HG02759 (cell line): Measurements from ENCODE around the gene GRK4.
"Not testable (repeated sequence)": the region's sequence is repeated elsewhere in the genome, so short reads cannot be mapped to it uniquely, and the experiment has no call there.

Experiments
- ATAC-seq: cut with Tn5 transposase; IDR thresholded peaks from one replicate; pipeline ENCODE4 v1.9.1; 2021; ENCODE audit warnings: mild to moderate bottlenecking, moderate library complexity; ENCODE audit not compliant: unreplicated experiment

The GRK4 gene

GRCh38 chr4:2930758-2931511 lies 32.4 kb upstream of the GRK4 start:
- ATAC-seq: no peak

GRCh38 chr4:2931512-2932301 lies 31.7 kb upstream of the GRK4 start:
- peak; percentile 42 for ATAC-seq

GRCh38 chr4:2932321-2932950 lies 30.9 kb upstream of the GRK4 start:
- ATAC-seq: no peak

GRCh38 chr4:2932951-2933565 lies 30.3 kb upstream of the GRK4 start:
- no peak for ATAC-seq

GRCh38 chr4:2933566-2934076 lies 29.8 kb upstream of the GRK4 start:
- ATAC-seq: no peak

- ATAC-seq: no peak
These were observed 29.1 kb upstream of the GRK4 start for GRCh38 chr4:2934077-2934812.

GRCh38 chr4:2934813-2935761 lies 28.3 kb upstream of the GRK4 start:
- peak; percentile 60 for ATAC-seq

- ATAC-seq: no peak
These were observed 27.3 kb upstream of the GRK4 start for GRCh38 chr4:2935762-2936743.

- peak; percentile 35 for ATAC-seq
These were observed 26.6 kb upstream of the GRK4 start for GRCh38 chr4:2936773-2937145.

GRCh38 chr4:2937146-2937857 lies 26.1 kb upstream of the GRK4 start:
- no peak for ATAC-seq

GRCh38 chr4:2937986-2938385 lies 25.4 kb upstream of the GRK4 start:
- ATAC-seq: no peak

- not testable (repeated sequence) for ATAC-seq
These were observed 25.0 kb upstream of the GRK4 start for GRCh38 chr4:2938411-2938810.

GRCh38 chr4:2938906-2939305 lies 24.5 kb upstream of the GRK4 start:
- ATAC-seq: no peak

GRCh38 chr4:2939383-2940243 lies 23.8 kb upstream of the GRK4 start:
- no peak for ATAC-seq

- no peak for ATAC-seq
These were observed 22.9 kb upstream of the GRK4 start for GRCh38 chr4:2940267-2941137.
